ENCODE data around the gene PITRM1.

PITRM1 gene

GRCh38 chr10:3123571-3124411, 48.8 kb downstream of the PITRM1 start:
- H2AFZ ChIP-seq (ENCODE audit: low read length): no peak overlapping the region
- no peaks in the 10 kb centered on the region for H3K9me2 ChIP-seq (ENCODE audit: low read depth, low read length)
- no peaks in the 10 kb centered on the region for H3K9me3 ChIP-seq (ENCODE audit: low read length)
- H3K27me3 ChIP-seq (ENCODE audit: insufficient read depth, low read length): no peaks in the 10 kb centered on the region
- no peaks in the 10 kb centered on the region for H3K4me1 ChIP-seq (ENCODE audit: insufficient read depth, low read length, severe bottlenecking)
- H3K4me2 ChIP-seq (ENCODE audit: low read length): no peak overlapping the region
- H4K20me1 ChIP-seq (ENCODE audit: insufficient read depth, low read length): no peaks in the 10 kb centered on the region
- TF ChIP-seq EZH2 (IDR thresholded peaks at IDR 0.05; ENCODE audit: borderline replicate concordance, low read length): no peak
- TF ChIP-seq CTCF (IDR thresholded peaks at IDR 0.05; ENCODE audit: low read length): no peak
- H3K79me2 ChIP-seq (ENCODE audit: insufficient read depth, low read length): no peaks in the 10 kb centered on the region
- H3K9ac ChIP-seq (ENCODE audit: low read length): no peak overlapping the region
- H3K36me3 ChIP-seq (ENCODE audit: insufficient read depth, low read length): peaks cover 90% of the 10 kb centered on the region
- H3K27ac ChIP-seq (ENCODE audit: low read depth, low read length, poor library complexity, severe bottlenecking): no peak overlapping the region
- no peak overlapping the region for H3K4me3 ChIP-seq (ENCODE audit: low read depth, low read length, poor library complexity, severe bottlenecking)
- no peaks in the 10 kb centered on the region for H3F3A ChIP-seq (ENCODE audit: insufficient read depth, low read length)

- Histone ChIP-seq H3K27ac (ENCODE audit: low read depth, low read length, poor library complexity, severe bottlenecking) (no peak overlapping the region), H4K20me1 (ENCODE audit: insufficient read depth, low read length) (no peaks in the 10 kb centered on the region), H3F3A (ENCODE audit: insufficient read depth, low read length) (no peaks in the 10 kb centered on the region), H3K9me2 (ENCODE audit: low read depth, low read length) (no peaks in the 10 kb centered on the region), H3K4me2 (ENCODE audit: low read length) (no peak overlapping the region), H3K9ac (ENCODE audit: low read length) (no peak overlapping the region), H3K4me3 (ENCODE audit: low read depth, low read length, poor library complexity, severe bottlenecking) (no peak overlapping the region), H3K4me1 (ENCODE audit: insufficient read depth, low read length, severe bottlenecking) (no peaks in the 10 kb centered on the region), H3K79me2 (ENCODE audit: insufficient read depth, low read length) (no peaks in the 10 kb centered on the region), H3K9me3 (ENCODE audit: low read length) (no peaks in the 10 kb centered on the region), H3K27me3 (ENCODE audit: insufficient read depth, low read length) (no peaks in the 10 kb centered on the region), H2AFZ (ENCODE audit: low read length) (no peak overlapping the region), H3K36me3 (ENCODE audit: insufficient read depth, low read length) (peaks cover 88% of the 10 kb centered on the region)
- no peak for TF ChIP-seq CTCF (IDR thresholded peaks at IDR 0.05; ENCODE audit: low read length)
- no peak for TF ChIP-seq EZH2 (IDR thresholded peaks at IDR 0.05; ENCODE audit: borderline replicate concordance, low read length)
Observed at GRCh38 chr10:3122486-3123205, 49.9 kb downstream of the PITRM1 start.

GRCh38 chr10:3122034-3122433, 50.5 kb downstream of the PITRM1 start:
- Histone ChIP-seq H3K36me3 (ENCODE audit: insufficient read depth, low read length) (peaks cover 88% of the 10 kb centered on the region), H3K9me3 (ENCODE audit: low read length) (no peaks in the 10 kb centered on the region), H4K20me1 (ENCODE audit: insufficient read depth, low read length) (no peaks in the 10 kb centered on the region), H3K79me2 (ENCODE audit: insufficient read depth, low read length) (no peaks in the 10 kb centered on the region), H2AFZ (ENCODE audit: low read length) (no peak overlapping the region), H3K9me2 (ENCODE audit: low read depth, low read length) (no peaks in the 10 kb centered on the region), H3K9ac (ENCODE audit: low read length) (no peak overlapping the region), H3F3A (ENCODE audit: insufficient read depth, low read length) (no peaks in the 10 kb centered on the region), H3K27me3 (ENCODE audit: insufficient read depth, low read length) (no peaks in the 10 kb centered on the region), H3K4me1 (ENCODE audit: insufficient read depth, low read length, severe bottlenecking) (no peaks in the 10 kb centered on the region), H3K4me2 (ENCODE audit: low read length) (no peak overlapping the region), H3K4me3 (ENCODE audit: low read depth, low read length, poor library complexity, severe bottlenecking) (no peak overlapping the region), H3K27ac (ENCODE audit: low read depth, low read length, poor library complexity, severe bottlenecking) (no peak overlapping the region)
- TF ChIP-seq EZH2 (IDR thresholded peaks at IDR 0.05; ENCODE audit: borderline replicate concordance, low read length) (no peak), CTCF (IDR thresholded peaks at IDR 0.05; ENCODE audit: low read length) (no peak)
